HPDE6-E6E7 (cell line): ENCODE measurements around the gene ZNF493.

ENCODE experiments used
- DNase-seq: peaks from one replicate; pipeline ENCODE4 v3.0.0; 2011; ENCODE audit warnings: missing footprints; ENCODE audit errors: extremely low spot score

Gene ZNF493

GRCh38 chr19:21396893-21397572 is at the start of gene ZNF493:
Gene ZNF493, plus strand, starts transcription at chr19:21397133. Its CDS starts 105 bp downstream, at chr19:21397238.
- peak; percentile 72 for DNase-seq

GRCh38 chr19:21352830-21353229 is 44.1 kb upstream of the ZNF493 start:
- DNase-seq, result no peak

GRCh38 chr19:21358768-21359451 is 38.0 kb upstream of the ZNF493 start, which contains the start of gene ZNF738:
Gene ZNF738, plus strand, starts transcription at chr19:21359000. Its CDS starts 141 bp downstream, at chr19:21359141.
- peak; percentile 87 for DNase-seq

- no peak for DNase-seq
Observed at GRCh38 chr19:21362291-21362690, 34.6 kb upstream of the ZNF493 start.

- DNase-seq, result no peak
Observed at GRCh38 chr19:21383980-21384582, 12.9 kb upstream of the ZNF493 start.

GRCh38 chr19:21396121-21396520 is 812 bp upstream of the ZNF493 start:
- DNase-seq, result no peak

GRCh38 chr19:21398851-21399250 is 1.9 kb downstream of the ZNF493 start:
- DNase-seq, result no peak

- DNase-seq, result no peak
Observed at GRCh38 chr19:21402303-21402985, 5.5 kb downstream of the ZNF493 start.

GRCh38 chr19:21410166-21410565 is 13.2 kb downstream of the ZNF493 start:
- DNase-seq, result no peak

GRCh38 chr19:21422244-21422643 is 25.3 kb downstream of the ZNF493 start:
- DNase-seq, result no peak

- no peak for DNase-seq
Observed at GRCh38 chr19:21423057-21424041, 26.4 kb downstream of the ZNF493 start.

GRCh38 chr19:21430675-21431074 is 33.7 kb downstream of the ZNF493 start:
- DNase-seq, result no peak

GRCh38 chr19:21432590-21432989 is 35.7 kb downstream of the ZNF493 start:
- no peak for DNase-seq

- DNase-seq, result no peak
Observed at GRCh38 chr19:21434516-21434915, 37.6 kb downstream of the ZNF493 start.

GRCh38 chr19:21434967-21435544 is 38.1 kb downstream of the ZNF493 start:
- DNase-seq, result no peak

- no peak for DNase-seq
Observed at GRCh38 chr19:21439201-21439751, 42.3 kb downstream of the ZNF493 start.

GRCh38 chr19:21440321-21440720 is 43.4 kb downstream of the ZNF493 start:
- no peak for DNase-seq

GRCh38 chr19:21451187-21451586 is 54.3 kb downstream of the ZNF493 start:
- no peak for DNase-seq

GRCh38 chr19:21454901-21455300 is 58.0 kb downstream of the ZNF493 start:
- DNase-seq, result no peak

GRCh38 chr19:21460686-21461085 is 63.8 kb downstream of the ZNF493 start:
- DNase-seq, result no peak
